WTC11 (cell line): ENCODE measurements around the gene TEX51. TPM values are rescaled to one million over a fixed set of nuclear protein-coding genes. Genes with fewer than 3 reads are reported as not detected.

Experiments
- ATAC-seq: fragments of 200-7000 bp; cut with Tn5 transposase; 2 replicates; pipeline ENCODE4 v1.10.0; 2021; ENCODE audit warnings: mild to moderate bottlenecking, moderate library complexity
- CTCF ChIA-PET: fragments of 300-600 bp; sonication (Branson Sonifier 250); formaldehyde crosslinking; loops from one replicate; lab custom pipeline; 2021; ENCODE audit warnings: antibody characterized with exemption; lab: Charles Lee
- POLR2A ChIA-PET: fragments of 350-600 bp; sonication (Branson Sonifier 250); formaldehyde crosslinking; loops from one replicate; lab custom pipeline; 2021; ENCODE audit warnings: antibody characterized with exemption; lab: Charles Lee
- DNase-seq: peaks from one replicate; pipeline ENCODE4 v3.0.0; 2021; ENCODE audit warnings: low spot score
- H3K27ac Mint-ChIP-seq: 2 replicates; pipeline ENCODE4 v1.8.0; 2021; ENCODE audit warnings: mixed read lengths
- H3K27me3 Mint-ChIP-seq: 2 replicates; pipeline ENCODE4 v1.8.0; 2021; ENCODE audit warnings: low read depth, mild to moderate bottlenecking, moderate library complexity, mixed read lengths
- H3K36me3 Mint-ChIP-seq: 2 replicates; pipeline ENCODE4 v1.8.0; 2021; ENCODE audit warnings: mixed read lengths
- H3K4me1 Mint-ChIP-seq: 2 replicates; pipeline ENCODE4 v1.8.0; 2022; ENCODE audit warnings: mixed read lengths
- H3K4me3 Mint-ChIP-seq: 2 replicates; pipeline ENCODE4 v1.8.0; 2021; ENCODE audit warnings: mild to moderate bottlenecking, moderate library complexity, mixed read lengths
- H3K9me3 Mint-ChIP-seq: 2 replicates; pipeline ENCODE4 v1.8.0; 2021; ENCODE audit warnings: mixed read lengths
- ATF1 ChIP-seq: sonication (generic); formaldehyde crosslinking; IDR thresholded peaks from 2 replicates; pipeline ENCODE4 v1.8.1; 2023; ENCODE audit warnings: mild to moderate bottlenecking, moderate library complexity, missing genetic modification reagents
- CBFB ChIP-seq: sonication (generic); formaldehyde crosslinking; IDR thresholded peaks from 2 replicates; pipeline ENCODE4 v1.8.1; 2022; ENCODE audit warnings: mild to moderate bottlenecking, low read depth, missing genetic modification reagents
- CREM ChIP-seq: sonication (generic); formaldehyde crosslinking; IDR thresholded peaks from 2 replicates; pipeline ENCODE4 v1.8.1; 2022; ENCODE audit warnings: mild to moderate bottlenecking, missing genetic modification reagents, moderate library complexity
- HMGA2 ChIP-seq: fragments of 250-450 bp; sonication (Bioruptor Pico); IDR thresholded peaks from 2 replicates; pipeline ENCODE4 v1.4.0; 2021; ENCODE audit warnings: mild to moderate bottlenecking, moderate library complexity
- JUN ChIP-seq: sonication (generic); formaldehyde crosslinking; IDR thresholded peaks from 2 replicates; pipeline ENCODE4 v1.8.0; 2023; ENCODE audit warnings: mild to moderate bottlenecking, missing genetic modification reagents
- MYBL2 ChIP-seq: sonication (generic); formaldehyde crosslinking; IDR thresholded peaks from 2 replicates; pipeline ENCODE4 v1.8.1; 2023; ENCODE audit warnings: mild to moderate bottlenecking, moderate library complexity, missing genetic modification reagents
- NFE2L1 ChIP-seq: sonication (generic); formaldehyde crosslinking; IDR thresholded peaks from 2 replicates; pipeline ENCODE4 v1.8.1; 2023; ENCODE audit warnings: missing genetic modification reagents
- NFYB ChIP-seq: sonication (generic); formaldehyde crosslinking; conservative IDR thresholded peaks from 2 replicates; pipeline ENCODE4 v1.8.0; 2022; ENCODE audit warnings: low read depth, missing genetic modification reagents
- NR1H2 ChIP-seq: sonication (generic); formaldehyde crosslinking; IDR thresholded peaks from 2 replicates; pipeline ENCODE4 v1.9.0; 2021; ENCODE audit warnings: mild to moderate bottlenecking, moderate library complexity, missing genetic modification reagents
- NR2C2 ChIP-seq: sonication (generic); formaldehyde crosslinking; IDR thresholded peaks from 2 replicates; pipeline ENCODE4 v1.8.0; 2022; ENCODE audit warnings: mild to moderate bottlenecking, missing genetic modification reagents
- RORB ChIP-seq: fragments of 250-450 bp; sonication (Bioruptor Pico); IDR thresholded peaks from 2 replicates; pipeline ENCODE4 v1.9.0; 2021; ENCODE audit warnings: mild to moderate bottlenecking
- SP1 ChIP-seq: sonication (generic); formaldehyde crosslinking; conservative IDR thresholded peaks from 2 replicates; pipeline ENCODE4 v1.8.1; 2022; ENCODE audit warnings: missing genetic modification reagents
- TP53 ChIP-seq: sonication (generic); formaldehyde crosslinking; IDR thresholded peaks from 2 replicates; pipeline ENCODE4 v1.8.1; 2023; ENCODE audit warnings: mild to moderate bottlenecking, missing genetic modification reagents
- ZNF138 ChIP-seq: sonication (generic); formaldehyde crosslinking; conservative IDR thresholded peaks from 2 replicates; pipeline ENCODE4 v1.8.1; 2022; ENCODE audit warnings: mild to moderate bottlenecking, moderate library complexity, missing genetic modification reagents
- ZNF263 ChIP-seq: sonication (generic); formaldehyde crosslinking; IDR thresholded peaks from 2 replicates; pipeline ENCODE4 v1.8.1; 2022; ENCODE audit warnings: low read depth, mild to moderate bottlenecking, moderate library complexity, missing genetic modification reagents
- ZNF425 ChIP-seq: fragments of 250-450 bp; sonication (Bioruptor Pico); conservative IDR thresholded peaks from 2 replicates; pipeline ENCODE4 v1.9.0; 2021; ENCODE audit warnings: mild to moderate bottlenecking
- total RNA-seq: library from RNA; stranded (reverse); gene quantifications from 3 replicates; pipeline ENCODE4 v1.2.3, GENCODE V29; 2021
- TF ChIP-seq, protein P1 (sequence below): fragments of 250-450 bp; sonication (Bioruptor Pico); IDR thresholded peaks from 2 replicates; pipeline ENCODE4 v1.9.0; 2021; ENCODE audit warnings: mild to moderate bottlenecking, borderline replicate concordance
- TF ChIP-seq, protein P2 (sequence below): sonication (generic); formaldehyde crosslinking; IDR thresholded peaks from 2 replicates; pipeline ENCODE4 v1.8.0; 2022; ENCODE audit warnings: missing genetic modification reagents
- TF ChIP-seq, protein P3 (sequence below): sonication (generic); formaldehyde crosslinking; IDR thresholded peaks from 2 replicates; pipeline ENCODE4 v1.8.1; 2022; ENCODE audit warnings: mild to moderate bottlenecking, moderate library complexity, missing genetic modification reagents

Gene TEX51
- total RNA-seq, 1 experiment from 2014 or later, result not detected

- TF ChIP-seq HMGA2 (CRISPR knock-in tag), result no peak
- TF ChIP-seq ZNF138 (CRISPR knock-in tag), result no peak
- TF ChIP-seq, all 79 proteins: peak for 0
Measured at GRCh38 chr2:126877861-126878565, 20.7 kb upstream of the TEX51 start (continued).

DNA sequence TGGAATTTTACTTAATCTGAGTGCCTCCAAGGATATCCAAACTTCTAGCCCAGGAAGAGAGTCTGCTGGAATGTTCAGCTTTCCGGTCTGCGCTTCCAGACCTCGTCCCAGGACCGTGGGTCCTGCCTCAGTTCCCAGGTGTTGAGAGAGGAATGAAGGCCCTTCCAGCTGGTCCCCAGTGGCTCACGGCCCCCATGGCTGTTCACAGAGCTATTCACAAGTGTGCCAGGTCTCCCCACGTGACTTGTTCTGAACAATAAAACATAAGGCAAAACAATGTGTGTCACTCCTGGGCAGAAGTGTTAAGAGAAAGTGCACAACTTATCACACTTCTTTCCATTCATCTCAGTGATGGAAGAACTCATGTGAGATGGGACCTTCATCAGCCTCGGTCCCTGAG is 20.1 kb upstream of the TEX51 start:
- no peaks in the 10 kb centered on the region; the same call in 1 of the 2 replicates for H3K27me3 Mint-ChIP-seq
- DNase-seq, result no peak
- H3K27ac Mint-ChIP-seq, result no peak overlapping the region
- ChIA-PET CTCF (interaction anchor here (3.1 kb wide), 1 partner anchor 7 kb away, joined by 11 read pairs; no protein-coding TSS in a partner anchor), POLR2A (no interaction called here)
- peaks cover 24% of the 10 kb centered on the region for H3K4me1 Mint-ChIP-seq
- H3K9me3 Mint-ChIP-seq, result peaks cover 21% of the 10 kb centered on the region
- no peak for ATAC-seq
- peaks cover 14% of the 10 kb centered on the region for H3K36me3 Mint-ChIP-seq
- H3K4me3 Mint-ChIP-seq, result no peak overlapping the region
- no peak for TF ChIP-seq RORB (CRISPR knock-in tag)

GRCh38 chr2:126879348-126880298 is 19.1 kb upstream of the TEX51 start:
- Mint-ChIP-seq H3K9me3 (peaks cover 16% of the 10 kb centered on the region), H3K36me3 (peaks cover 14% of the 10 kb centered on the region), H3K4me1 (peaks cover 21% of the 10 kb centered on the region), H3K27ac (no peak overlapping the region)
- CTCF ChIA-PET, result no interaction called here
- no peak for ATAC-seq
- POLR2A ChIA-PET, result no interaction called here
- DNase-seq, result no peak
- TF ChIP-seq NFE2L1 (no peak), SP1 (CRISPR knock-in tag) (no peak), JUN (no peak), TP53 (CRISPR knock-in tag) (no peak), NFYB (no peak), NR1H2 (CRISPR knock-in tag) (no peak), NR2C2 (CRISPR knock-in tag) (no peak), CREM (CRISPR knock-in tag) (no peak), CBFB (CRISPR knock-in tag) (no peak), MYBL2 (no peak), ATF1 (CRISPR knock-in tag) (no peak), ZNF263 (CRISPR knock-in tag) (no peak), ZNF425 (CRISPR knock-in tag) (no peak)
- TF ChIP-seq, protein P1, sequence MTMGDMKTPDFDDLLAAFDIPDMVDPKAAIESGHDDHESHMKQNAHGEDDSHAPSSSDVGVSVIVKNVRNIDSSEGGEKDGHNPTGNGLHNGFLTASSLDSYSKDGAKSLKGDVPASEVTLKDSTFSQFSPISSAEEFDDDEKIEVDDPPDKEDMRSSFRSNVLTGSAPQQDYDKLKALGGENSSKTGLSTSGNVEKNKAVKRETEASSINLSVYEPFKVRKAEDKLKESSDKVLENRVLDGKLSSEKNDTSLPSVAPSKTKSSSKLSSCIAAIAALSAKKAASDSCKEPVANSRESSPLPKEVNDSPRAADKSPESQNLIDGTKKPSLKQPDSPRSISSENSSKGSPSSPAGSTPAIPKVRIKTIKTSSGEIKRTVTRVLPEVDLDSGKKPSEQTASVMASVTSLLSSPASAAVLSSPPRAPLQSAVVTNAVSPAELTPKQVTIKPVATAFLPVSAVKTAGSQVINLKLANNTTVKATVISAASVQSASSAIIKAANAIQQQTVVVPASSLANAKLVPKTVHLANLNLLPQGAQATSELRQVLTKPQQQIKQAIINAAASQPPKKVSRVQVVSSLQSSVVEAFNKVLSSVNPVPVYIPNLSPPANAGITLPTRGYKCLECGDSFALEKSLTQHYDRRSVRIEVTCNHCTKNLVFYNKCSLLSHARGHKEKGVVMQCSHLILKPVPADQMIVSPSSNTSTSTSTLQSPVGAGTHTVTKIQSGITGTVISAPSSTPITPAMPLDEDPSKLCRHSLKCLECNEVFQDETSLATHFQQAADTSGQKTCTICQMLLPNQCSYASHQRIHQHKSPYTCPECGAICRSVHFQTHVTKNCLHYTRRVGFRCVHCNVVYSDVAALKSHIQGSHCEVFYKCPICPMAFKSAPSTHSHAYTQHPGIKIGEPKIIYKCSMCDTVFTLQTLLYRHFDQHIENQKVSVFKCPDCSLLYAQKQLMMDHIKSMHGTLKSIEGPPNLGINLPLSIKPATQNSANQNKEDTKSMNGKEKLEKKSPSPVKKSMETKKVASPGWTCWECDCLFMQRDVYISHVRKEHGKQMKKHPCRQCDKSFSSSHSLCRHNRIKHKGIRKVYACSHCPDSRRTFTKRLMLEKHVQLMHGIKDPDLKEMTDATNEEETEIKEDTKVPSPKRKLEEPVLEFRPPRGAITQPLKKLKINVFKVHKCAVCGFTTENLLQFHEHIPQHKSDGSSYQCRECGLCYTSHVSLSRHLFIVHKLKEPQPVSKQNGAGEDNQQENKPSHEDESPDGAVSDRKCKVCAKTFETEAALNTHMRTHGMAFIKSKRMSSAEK, result no peak
- TF ChIP-seq, protein P2, sequence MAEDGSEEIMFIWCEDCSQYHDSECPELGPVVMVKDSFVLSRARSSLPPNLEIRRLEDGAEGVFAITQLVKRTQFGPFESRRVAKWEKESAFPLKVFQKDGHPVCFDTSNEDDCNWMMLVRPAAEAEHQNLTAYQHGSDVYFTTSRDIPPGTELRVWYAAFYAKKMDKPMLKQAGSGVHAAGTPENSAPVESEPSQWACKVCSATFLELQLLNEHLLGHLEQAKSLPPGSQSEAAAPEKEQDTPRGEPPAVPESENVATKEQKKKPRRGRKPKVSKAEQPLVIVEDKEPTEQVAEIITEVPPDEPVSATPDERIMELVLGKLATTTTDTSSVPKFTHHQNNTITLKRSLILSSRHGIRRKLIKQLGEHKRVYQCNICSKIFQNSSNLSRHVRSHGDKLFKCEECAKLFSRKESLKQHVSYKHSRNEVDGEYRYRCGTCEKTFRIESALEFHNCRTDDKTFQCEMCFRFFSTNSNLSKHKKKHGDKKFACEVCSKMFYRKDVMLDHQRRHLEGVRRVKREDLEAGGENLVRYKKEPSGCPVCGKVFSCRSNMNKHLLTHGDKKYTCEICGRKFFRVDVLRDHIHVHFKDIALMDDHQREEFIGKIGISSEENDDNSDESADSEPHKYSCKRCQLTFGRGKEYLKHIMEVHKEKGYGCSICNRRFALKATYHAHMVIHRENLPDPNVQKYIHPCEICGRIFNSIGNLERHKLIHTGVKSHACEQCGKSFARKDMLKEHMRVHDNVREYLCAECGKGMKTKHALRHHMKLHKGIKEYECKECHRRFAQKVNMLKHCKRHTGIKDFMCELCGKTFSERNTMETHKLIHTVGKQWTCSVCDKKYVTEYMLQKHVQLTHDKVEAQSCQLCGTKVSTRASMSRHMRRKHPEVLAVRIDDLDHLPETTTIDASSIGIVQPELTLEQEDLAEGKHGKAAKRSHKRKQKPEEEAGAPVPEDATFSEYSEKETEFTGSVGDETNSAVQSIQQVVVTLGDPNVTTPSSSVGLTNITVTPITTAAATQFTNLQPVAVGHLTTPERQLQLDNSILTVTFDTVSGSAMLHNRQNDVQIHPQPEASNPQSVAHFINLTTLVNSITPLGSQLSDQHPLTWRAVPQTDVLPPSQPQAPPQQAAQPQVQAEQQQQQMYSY (CRISPR knock-in tag), result no peak
- TF ChIP-seq, protein P3, sequence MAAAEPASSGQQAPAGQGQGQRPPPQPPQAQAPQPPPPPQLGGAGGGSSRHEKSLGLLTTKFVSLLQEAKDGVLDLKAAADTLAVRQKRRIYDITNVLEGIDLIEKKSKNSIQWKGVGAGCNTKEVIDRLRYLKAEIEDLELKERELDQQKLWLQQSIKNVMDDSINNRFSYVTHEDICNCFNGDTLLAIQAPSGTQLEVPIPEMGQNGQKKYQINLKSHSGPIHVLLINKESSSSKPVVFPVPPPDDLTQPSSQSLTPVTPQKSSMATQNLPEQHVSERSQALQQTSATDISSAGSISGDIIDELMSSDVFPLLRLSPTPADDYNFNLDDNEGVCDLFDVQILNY (CRISPR knock-in tag), result no peak
- TF ChIP-seq, all 79 proteins: peak for 0
- no peak overlapping the region for H3K4me3 Mint-ChIP-seq
- H3K27me3 Mint-ChIP-seq, result no peaks in the 10 kb centered on the region; the same call in 1 of the 2 replicates
